AG04449 (cell line): ENCODE measurements around the gene KCNK2.
A peak's percentile ranks its signal among the peaks of the same experiment; 100 is the strongest.

ENCODE experiments used
- CTCF ChIA-PET: fragments of 350-600 bp; formaldehyde crosslinking; extraction: SDS; loops from one replicate; lab custom pipeline; 2021; ENCODE audit warnings: antibody characterized with exemption; lab: Yijun Ruan, JAX
- POLR2A ChIA-PET: fragments of 400-600, 350-600 bp; formaldehyde crosslinking; extraction: SDS; loops from one replicate; lab custom pipeline; 2020; ENCODE audit warnings: antibody characterized with exemption, inconsistent platforms; lab: Yijun Ruan, JAX
- DNase-seq: peaks from one replicate; pipeline ENCODE4 v3.0.0-alpha.2; 2010; ENCODE audit warnings: low read depth, low spot score
- H3K4me3 ChIP-seq: 2 replicates; pipeline ENCODE4 v1.5.1; 2011; ENCODE audit warnings: low read depth, mild to moderate bottlenecking, control low read depth, low read length
- TF ChIP-seq, protein P1 (sequence below): IDR thresholded peaks from one replicate; pipeline ENCODE4 v1.5.1; 2011; ENCODE audit warnings: mild to moderate bottlenecking, moderate library complexity, low read length, control low read depth, inconsistent platforms; ENCODE audit not compliant: insufficient read depth; ENCODE audit errors: missing control alignments

The KCNK2 gene

GRCh38 chr1:215166886-215167285, 84.3 kb downstream of the KCNK2 start:
- TF ChIP-seq, protein P1, sequence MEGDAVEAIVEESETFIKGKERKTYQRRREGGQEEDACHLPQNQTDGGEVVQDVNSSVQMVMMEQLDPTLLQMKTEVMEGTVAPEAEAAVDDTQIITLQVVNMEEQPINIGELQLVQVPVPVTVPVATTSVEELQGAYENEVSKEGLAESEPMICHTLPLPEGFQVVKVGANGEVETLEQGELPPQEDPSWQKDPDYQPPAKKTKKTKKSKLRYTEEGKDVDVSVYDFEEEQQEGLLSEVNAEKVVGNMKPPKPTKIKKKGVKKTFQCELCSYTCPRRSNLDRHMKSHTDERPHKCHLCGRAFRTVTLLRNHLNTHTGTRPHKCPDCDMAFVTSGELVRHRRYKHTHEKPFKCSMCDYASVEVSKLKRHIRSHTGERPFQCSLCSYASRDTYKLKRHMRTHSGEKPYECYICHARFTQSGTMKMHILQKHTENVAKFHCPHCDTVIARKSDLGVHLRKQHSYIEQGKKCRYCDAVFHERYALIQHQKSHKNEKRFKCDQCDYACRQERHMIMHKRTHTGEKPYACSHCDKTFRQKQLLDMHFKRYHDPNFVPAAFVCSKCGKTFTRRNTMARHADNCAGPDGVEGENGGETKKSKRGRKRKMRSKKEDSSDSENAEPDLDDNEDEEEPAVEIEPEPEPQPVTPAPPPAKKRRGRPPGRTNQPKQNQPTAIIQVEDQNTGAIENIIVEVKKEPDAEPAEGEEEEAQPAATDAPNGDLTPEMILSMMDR: no peak
- CTCF ChIA-PET: interaction anchor here (1.3 to 1.6 kb wide), 2 partner anchors 15 to 16 kb away, joined by 3 to 4 read pairs; no protein-coding TSS in a partner anchor
- H3K4me3 ChIP-seq: no peak overlapping the region
- POLR2A ChIA-PET: no interaction called here
- DNase-seq: no peak

DNA sequence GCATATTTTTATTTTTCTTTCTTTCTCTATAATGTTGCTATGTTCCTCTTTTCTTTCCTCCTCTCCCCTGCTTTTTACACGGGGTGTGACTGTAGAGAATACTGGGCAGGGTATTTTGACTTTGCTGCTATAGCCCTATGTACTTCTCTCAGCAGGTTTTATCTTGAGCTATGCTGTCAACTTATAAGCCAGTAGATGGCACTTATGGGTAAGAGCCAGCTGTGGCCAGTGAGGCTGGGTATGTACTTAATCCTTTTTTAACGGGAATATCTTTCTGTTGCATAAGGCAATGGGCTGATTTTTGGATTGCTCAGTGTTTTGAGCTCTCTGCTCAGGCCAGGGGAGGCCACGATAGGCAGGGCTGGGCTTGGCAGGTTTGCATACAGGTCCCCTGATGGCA, 99.0 kb downstream of the KCNK2 start:
- no peak for DNase-seq
- CTCF ChIA-PET: interaction anchor here (1.3 kb wide), 1 partner anchor 14 kb away, joined by 4 read pairs; no protein-coding TSS in a partner anchor
- TF ChIP-seq, protein P1: no peak
- POLR2A ChIA-PET: no interaction called here
- H3K4me3 ChIP-seq: no peak overlapping the region

DNA sequence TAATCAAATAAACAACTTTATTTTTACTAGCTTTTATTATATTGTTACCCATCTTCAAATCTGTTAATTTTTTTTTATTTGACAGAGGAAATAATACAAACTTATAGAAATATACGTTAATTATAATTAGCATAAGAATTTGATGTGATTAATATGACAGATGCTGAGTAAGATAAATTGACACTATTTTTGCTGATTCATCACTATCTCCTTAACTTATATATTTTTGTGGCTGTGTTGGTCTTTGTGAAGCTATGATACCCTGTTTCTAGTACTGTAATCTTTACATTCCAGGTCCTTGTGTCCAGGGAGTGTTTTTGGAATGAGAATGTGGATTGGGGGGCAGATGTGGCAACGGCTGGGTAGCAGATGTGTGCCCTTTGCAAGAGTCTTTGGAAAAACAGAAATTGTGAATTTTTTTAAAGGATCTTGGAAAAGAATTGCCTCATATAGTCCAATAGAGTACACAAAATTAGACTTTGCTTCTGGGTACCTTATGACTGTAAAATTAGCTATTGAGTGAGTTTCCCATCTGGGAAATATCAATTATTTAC, 102.6 kb downstream of the KCNK2 start:
- CTCF ChIA-PET: no interaction called here
- POLR2A ChIA-PET: no interaction called here
- H3K4me3 ChIP-seq: no peak overlapping the region
- DNase-seq: no peak
- TF ChIP-seq, protein P1: no peak

- ChIA-PET POLR2A (interaction anchor here (0.6 kb wide), 1 partner anchor 9 kb away, joined by 4 read pairs; no protein-coding TSS in a partner anchor), CTCF (no interaction called here)
- H3K4me3 ChIP-seq: no peak overlapping the region
- TF ChIP-seq, protein P1: no peak
- no peak for DNase-seq
Observed at GRCh38 chr1:215188302-215188950, 105.9 kb downstream of the KCNK2 start.

DNA sequence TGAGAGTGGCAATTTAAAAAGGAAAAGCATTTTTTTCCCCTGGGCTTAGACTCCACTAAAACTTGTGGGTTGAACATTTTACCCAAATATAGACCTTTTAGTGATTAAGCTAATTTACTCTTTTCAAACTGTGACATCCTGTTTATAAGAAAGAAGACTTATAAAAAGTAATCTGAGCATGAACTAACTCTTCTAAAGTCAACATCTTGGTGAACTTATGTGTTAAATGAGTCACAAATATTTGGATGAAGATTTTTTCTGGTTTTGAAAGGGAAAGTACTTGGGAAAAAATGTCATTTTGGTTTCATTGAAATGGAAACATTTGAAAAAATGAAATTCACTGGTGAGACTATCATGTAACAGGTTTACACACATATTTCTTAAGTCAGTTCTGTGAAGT, 109.8 kb downstream of the KCNK2 start:
- peak; percentile 66 for DNase-seq

DNA sequence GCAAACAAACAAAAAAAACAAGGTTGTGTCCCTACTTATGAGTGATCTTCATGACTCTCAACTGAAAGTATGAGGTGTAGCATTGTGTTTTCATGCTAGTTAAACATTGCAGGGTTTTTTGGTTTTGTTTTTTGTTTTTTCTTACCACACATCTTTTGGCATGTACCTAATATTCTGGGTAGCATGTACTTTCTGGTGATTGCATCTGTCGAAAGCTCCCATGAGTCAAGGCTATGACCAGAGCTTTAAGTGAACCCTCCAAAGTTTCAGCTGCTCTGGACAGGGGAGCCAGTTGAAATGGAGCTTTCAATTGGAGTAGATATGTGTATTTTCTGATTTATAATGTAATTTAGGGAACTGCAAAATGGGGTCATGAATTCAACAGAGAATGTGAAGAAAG, 115.5 kb downstream of the KCNK2 start:
- ChIA-PET CTCF (no interaction called here), POLR2A (no interaction called here)
- no peak for DNase-seq
- TF ChIP-seq, protein P1: no peak
- no peak overlapping the region for H3K4me3 ChIP-seq

More for the DNA sequence above, 109.8 kb downstream of the KCNK2 start:
- no peak overlapping the region for H3K4me3 ChIP-seq
- ChIA-PET POLR2A (no interaction called here), CTCF (interaction anchor here (0.8 kb wide), 1 partner anchor 331 kb away, joined by 3 read pairs; no protein-coding TSS in a partner anchor)
- TF ChIP-seq, protein P1: no peak
